PC-9 (cell line): ENCODE measurements around the gene SATL1. TPM values are rescaled to one million over a fixed set of nuclear protein-coding genes. Genes with fewer than 3 reads are reported as not detected.

Experiments
- BruUV-seq: library from RNA; stranded (reverse); fragments of 400-500 nt; replicated peaks from 2 replicates; lab custom pipeline; 2021; lab: Mats Ljungman, UMichigan
- CTCF ChIA-PET: fragments of 300-600 bp; sonication (Branson Sonifier 250); formaldehyde crosslinking; loops from one replicate; lab custom pipeline; 2022; ENCODE audit warnings: antibody characterized with exemption; lab: Charles Lee
- POLR2A ChIA-PET: fragments of 300-600 bp; sonication (Branson Sonifier 250); formaldehyde crosslinking; loops from one replicate; lab custom pipeline; 2022; ENCODE audit warnings: antibody characterized with exemption; ENCODE audit not compliant: unreplicated experiment; lab: Charles Lee
- DNase-seq, 2 experiments: peaks; one replicate each; pipeline versions ENCODE4 v3.0.0 to v3.0.0-alpha.2; 2015 to 2022; ENCODE audit warnings: mixed read lengths in 1 of 2
- H2AFZ ChIP-seq: fragments of 200-600 bp; sonication (generic); 2 replicates; pipeline ENCODE4 v1.8.1; 2017; ENCODE audit warnings: antibody characterized with exemption
- H3F3A ChIP-seq: fragments of 200-600 bp; sonication (generic); 2 replicates; pipeline ENCODE4 v1.8.1; 2017; ENCODE audit warnings: antibody characterized with exemption, mild to moderate bottlenecking, low read depth; ENCODE audit not compliant: insufficient read depth
- H3K27ac ChIP-seq: fragments of 200-600 bp; sonication (generic); 2 replicates; pipeline ENCODE4 v1.6.1; 2016; ENCODE audit warnings: mixed run types
- H3K27me3 ChIP-seq: fragments of 200-600 bp; sonication (generic); 2 replicates; pipeline ENCODE4 v1.6.1; 2016; ENCODE audit warnings: low read depth, mixed run types; ENCODE audit not compliant: insufficient read depth
- H3K36me3 ChIP-seq: fragments of 200-600 bp; sonication (generic); 2 replicates; pipeline ENCODE4 v1.6.1; 2016; ENCODE audit warnings: low read depth, mixed run types
- H3K4me1 ChIP-seq: fragments of 200-600 bp; sonication (generic); replicated peaks from 2 replicates; pipeline ENCODE4 v1.6.1; 2016; ENCODE audit warnings: mixed run types; ENCODE audit not compliant: insufficient read depth
- H3K4me2 ChIP-seq: fragments of 200-600 bp; sonication (generic); 2 replicates; pipeline ENCODE4 v1.6.1; 2017; ENCODE audit warnings: mixed run types
- H3K4me3 ChIP-seq: fragments of 200-600 bp; sonication (generic); 2 replicates; pipeline ENCODE4 v1.6.1; 2016; ENCODE audit warnings: mixed run types
- H3K79me2 ChIP-seq: fragments of 200-600 bp; sonication (generic); 2 replicates; pipeline ENCODE4 v1.6.1; 2017; ENCODE audit warnings: low read depth, mixed run types
- H3K9me2 ChIP-seq: fragments of 200-600 bp; sonication (generic); 2 replicates; pipeline ENCODE4 v1.8.1; 2017; ENCODE audit warnings: mild to moderate bottlenecking; ENCODE audit not compliant: insufficient read depth
- H3K9me3 ChIP-seq: fragments of 200-600 bp; sonication (generic); 2 replicates; pipeline ENCODE4 v1.8.1; 2016; ENCODE audit warnings: low read depth; ENCODE audit not compliant: insufficient read depth
- H4K20me1 ChIP-seq: fragments of 200-600 bp; sonication (generic); 2 replicates; pipeline ENCODE4 v1.8.1; 2017; ENCODE audit not compliant: insufficient read depth
- CTCF ChIP-seq: fragments of 200-600 bp; sonication (generic); conservative IDR thresholded peaks from 2 replicates; pipeline ENCODE4 v1.6.1; 2017; ENCODE audit warnings: mixed run types, antibody characterized with exemption, mild to moderate bottlenecking, moderate library complexity
- EZH2 ChIP-seq: fragments of 200-600 bp; sonication (generic); IDR thresholded peaks from 2 replicates; pipeline ENCODE4 v1.8.0; 2017; ENCODE audit warnings: antibody characterized with exemption, low read depth
- intact Hi-C: fragments of 100-400 bp; cut with micrococcal nuclease; formaldehyde crosslinking; loops from one replicate; pipeline ENCODE4 v1.10.0; 2022; ENCODE audit not compliant: unreplicated experiment
- total RNA-seq: library from RNA; stranded (reverse); gene quantifications from 2 replicates; pipeline ENCODE4 v1.2.3, GENCODE V29; 2021

The SATL1 gene
- total RNA-seq, 1 experiment from 2014 or later = not detected

GRCh38 chrX:85140964-85141363 is 102.6 kb downstream of the SATL1 start:
- H4K20me1 ChIP-seq = no peaks in the 10 kb centered on the region
- intact Hi-C loops = no loop called here
- TF ChIP-seq EZH2 (no peak), CTCF (no peak)
- no peak overlapping the region for H3K4me2 ChIP-seq
- no peaks in the 10 kb centered on the region for H3K9me2 ChIP-seq
- no peaks in the 10 kb centered on the region for H3K4me1 ChIP-seq
- no peaks in the 10 kb centered on the region for H3K79me2 ChIP-seq
- no peak for DNase-seq
- no peaks in the 10 kb centered on the region for H3K9me3 ChIP-seq
- BruUV-seq = no TSS peak
- H3K4me3 ChIP-seq = no peak overlapping the region
- H3K27me3 ChIP-seq = no peaks in the 10 kb centered on the region
- H2AFZ ChIP-seq = no peak overlapping the region
- ChIA-PET POLR2A (no interaction called here), CTCF (no interaction called here)
- H3K36me3 ChIP-seq = no peaks in the 10 kb centered on the region
- no peaks in the 10 kb centered on the region for H3F3A ChIP-seq
- no peak overlapping the region for H3K27ac ChIP-seq

- ChIA-PET CTCF (no interaction called here), POLR2A (no interaction called here)
- H3K27ac ChIP-seq = no peak overlapping the region
- no peaks in the 10 kb centered on the region for H3K4me1 ChIP-seq
- no peak overlapping the region for H3K4me3 ChIP-seq
- no TSS peak for BruUV-seq
- TF ChIP-seq CTCF = no peak
- H3K79me2 ChIP-seq = no peaks in the 10 kb centered on the region
- no peaks in the 10 kb centered on the region for H4K20me1 ChIP-seq
- H3K36me3 ChIP-seq = no peaks in the 10 kb centered on the region
- H3K4me2 ChIP-seq = no peak overlapping the region
- intact Hi-C loops = no loop called here
- no peaks in the 10 kb centered on the region for H3K9me3 ChIP-seq
- H3K9me2 ChIP-seq = no peaks in the 10 kb centered on the region
- H3K27me3 ChIP-seq = no peaks in the 10 kb centered on the region
- no peaks in the 10 kb centered on the region for H3F3A ChIP-seq
- no peak overlapping the region for H2AFZ ChIP-seq
- DNase-seq = no peak
Measured at GRCh38 chrX:85139422-85139821, 104.2 kb downstream of the SATL1 start.

- Histone ChIP-seq H3K9me3 (no peaks in the 10 kb centered on the region), H4K20me1 (no peaks in the 10 kb centered on the region), H3K4me1 (no peaks in the 10 kb centered on the region), H3K27me3 (no peaks in the 10 kb centered on the region), H3K9me2 (no peaks in the 10 kb centered on the region), H3F3A (no peaks in the 10 kb centered on the region), H3K79me2 (no peaks in the 10 kb centered on the region), H3K27ac (no peak overlapping the region), H2AFZ (no peak overlapping the region), H3K4me3 (no peak overlapping the region), H3K4me2 (no peak overlapping the region), H3K36me3 (no peaks in the 10 kb centered on the region)
- ChIA-PET POLR2A (no interaction called here), CTCF (no interaction called here)
- TF ChIP-seq CTCF (no peak), EZH2 (no peak)
- intact Hi-C loops = no loop called here
- BruUV-seq = no TSS peak
- no peak for DNase-seq
Measured at GRCh38 chrX:85136409-85136808, 107.2 kb downstream of the SATL1 start.
